Muscle layer of duodenum (tissue), 2 donors: Measurements from ENCODE around the gene ZBTB48.

Source experiments
- H3K27ac ChIP-seq: one replicate; pipeline ENCODE4 v1.7.0; 2013; ENCODE audit warnings: mild to moderate bottlenecking, low read length
- H3K27me3 ChIP-seq: one replicate; pipeline ENCODE4 v1.7.0; 2013; ENCODE audit warnings: low read depth, mild to moderate bottlenecking, control low read depth, low read length
- H3K36me3 ChIP-seq, 2 donors: one replicate each; pipeline ENCODE4 v1.7.0; 2013; ENCODE audit warnings: low read length in 2 of 2, control low read depth in 1 of 2, mild to moderate bottlenecking in 1 of 2; ENCODE audit not compliant: insufficient read depth in 2 of 2, control insufficient read depth in 1 of 2
- H3K4me1 ChIP-seq, 2 donors: one replicate each; pipeline ENCODE4 v1.7.0; 2013; ENCODE audit warnings: low read length in 2 of 2, mild to moderate bottlenecking in 2 of 2, control low read depth in 1 of 2, moderate library complexity in 1 of 2; ENCODE audit not compliant: insufficient read depth in 2 of 2, control insufficient read depth in 1 of 2
- H3K4me3 ChIP-seq, 2 donors: one replicate each; pipeline ENCODE4 v1.7.0; 2013; ENCODE audit warnings: low read length in 2 of 2, low read depth in 1 of 2, mild to moderate bottlenecking in 1 of 2
- H3K9me3 ChIP-seq, 2 donors: one replicate each; pipeline ENCODE4 v1.7.0; 2013; ENCODE audit warnings: low read length in 2 of 2, control low read depth in 1 of 2, mild to moderate bottlenecking in 1 of 2; ENCODE audit not compliant: control insufficient read depth in 1 of 2
- donor health status: healthy.

The ZBTB48 gene

GRCh38 chr1:6621429-6622391 lies 41.9 kb downstream of the ZBTB48 start:
- Histone ChIP-seq H3K36me3 (peaks cover 27 to 39% of the 10 kb centered on the region in 2 donors), H3K27ac (no peak overlapping the region)

GRCh38 chr1:6622396-6623152 lies 42.8 kb downstream of the ZBTB48 start:
- Histone ChIP-seq H3K4me1 (peaks cover 0 to 20% of the 10 kb centered on the region in 2 donors), H3K27ac (no peak overlapping the region), H3K36me3 (peaks cover 26 to 39% of the 10 kb centered on the region in 2 donors), H3K9me3 (no peaks in the 10 kb centered on the region), H3K27me3 (no peaks in the 10 kb centered on the region), H3K4me3 (no peak overlapping the region)

More at GRCh38 chr1:6621429-6622391, 41.9 kb downstream of the ZBTB48 start:
- Histone ChIP-seq H3K27me3 (no peaks in the 10 kb centered on the region), H3K9me3 (no peaks in the 10 kb centered on the region), H3K4me3 (no peak overlapping the region), H3K4me1 (peaks cover 0 to 16% of the 10 kb centered on the region in 2 donors)

DNA sequence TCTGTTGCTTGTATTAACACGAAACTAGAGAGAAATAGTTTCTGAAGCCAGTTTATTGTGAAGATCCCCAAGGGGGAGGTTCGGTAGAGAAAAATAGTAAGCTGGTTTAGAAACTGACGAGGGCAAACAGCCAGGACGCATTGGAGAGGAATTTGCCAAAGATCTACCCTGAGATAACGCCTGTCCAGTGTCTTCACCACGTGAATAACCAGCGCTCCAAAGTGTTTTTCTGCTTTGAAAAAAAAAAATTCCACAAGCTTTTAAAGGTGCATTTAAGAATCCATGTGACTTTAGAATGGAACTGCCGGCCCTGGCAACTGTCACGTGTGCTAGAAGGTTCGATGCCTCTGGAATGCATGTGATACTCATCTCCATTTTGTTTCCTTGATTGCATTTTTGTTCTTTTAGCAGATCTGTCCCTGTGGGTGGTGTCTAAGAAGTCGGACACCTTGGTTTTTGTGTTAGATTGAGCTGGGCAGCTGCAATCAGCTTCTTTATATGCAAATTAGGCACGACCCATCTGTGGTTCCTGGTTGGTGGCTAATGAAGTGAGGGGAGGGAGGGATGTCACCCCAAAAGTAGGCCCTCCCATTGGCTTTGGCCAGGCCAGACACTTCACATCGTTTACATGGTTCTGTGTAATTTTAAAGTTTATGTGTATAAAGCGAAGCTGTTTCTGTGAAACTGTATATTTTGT lies 43.6 kb downstream of the ZBTB48 start:
- no peak overlapping the region for H3K4me3 ChIP-seq
- H3K36me3 ChIP-seq, result peaks cover 24 to 39% of the 10 kb centered on the region in 2 donors
- no peak overlapping the region for H3K27ac ChIP-seq
- no peaks in the 10 kb centered on the region for H3K27me3 ChIP-seq
- no peaks in the 10 kb centered on the region for H3K9me3 ChIP-seq
- H3K4me1 ChIP-seq, result peaks cover 0 to 20% of the 10 kb centered on the region in 2 donors

GRCh38 chr1:6624710-6625583 lies 45.2 kb downstream of the ZBTB48 start, which contains the start of gene THAP3:
TSS of gene THAP3 (plus strand) at chr1:6624868. CDS start at chr1:6625219, 351 bp downstream.
- peak within 1 kb of the TSS; percentile 56 for H3K27ac ChIP-seq
- peaks cover 30 to 41% of the 10 kb centered on the region in 2 donors for H3K36me3 ChIP-seq
- peak within 1 kb of the TSS; percentile 78 to 80 for H3K4me3 ChIP-seq
- no peaks in the 10 kb centered on the region for H3K9me3 ChIP-seq
- H3K27me3 ChIP-seq, result no peaks in the 10 kb centered on the region
- peaks cover 0 to 20% of the 10 kb centered on the region in 2 donors for H3K4me1 ChIP-seq

GRCh38 chr1:6625584-6626149 lies 45.9 kb downstream of the ZBTB48 start:
- H3K27me3 ChIP-seq, result no peaks in the 10 kb centered on the region
- peak overlapping the region; percentile 78 to 80 for H3K4me3 ChIP-seq
- peak overlapping the region; percentile 56 for H3K27ac ChIP-seq
- peaks cover 25 to 41% of the 10 kb centered on the region in 2 donors for H3K36me3 ChIP-seq
- no peaks in the 10 kb centered on the region for H3K9me3 ChIP-seq
- H3K4me1 ChIP-seq, result peaks cover 0 to 20% of the 10 kb centered on the region in 2 donors

GRCh38 chr1:6627031-6627430 lies 47.2 kb downstream of the ZBTB48 start:
- Histone ChIP-seq H3K4me1 (peaks cover 0 to 20% of the 10 kb centered on the region in 2 donors), H3K4me3 (no peak overlapping the region), H3K36me3 (peaks cover 15 to 32% of the 10 kb centered on the region in 2 donors), H3K27ac (no peak overlapping the region), H3K9me3 (no peaks in the 10 kb centered on the region), H3K27me3 (no peaks in the 10 kb centered on the region)

- H3K36me3 ChIP-seq, result peaks cover 15 to 32% of the 10 kb centered on the region in 2 donors
Observed at GRCh38 chr1:6627841-6628545, 48.2 kb downstream of the ZBTB48 start.

DNA sequence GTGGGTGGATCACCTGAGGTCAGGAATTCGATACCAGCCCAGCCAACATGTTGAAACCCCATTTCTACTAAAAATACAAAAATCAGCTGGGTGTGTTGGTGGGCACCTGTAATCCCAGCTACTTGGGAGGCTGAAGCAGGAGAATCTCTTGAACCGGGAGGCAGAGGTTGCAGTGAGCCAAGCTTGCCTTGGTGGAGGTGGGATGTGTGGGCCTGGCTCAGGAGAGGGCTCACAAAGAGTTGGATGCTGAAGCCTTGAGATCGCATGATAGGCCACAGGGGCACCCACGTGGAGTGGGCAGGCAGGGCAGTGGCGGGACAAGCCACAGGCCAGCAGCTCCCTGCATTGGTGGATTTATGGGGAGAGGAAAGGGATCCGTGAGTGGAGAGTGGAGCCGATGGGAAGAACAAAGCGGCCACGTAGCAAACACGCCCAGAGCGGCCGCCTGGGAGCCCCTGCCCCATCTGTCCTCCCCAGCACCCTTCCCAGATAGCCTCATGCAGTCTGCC lies 49.2 kb downstream of the ZBTB48 start:
- H3K36me3 ChIP-seq, result peaks cover 21 to 37% of the 10 kb centered on the region in 2 donors
- H3K4me1 ChIP-seq, result peaks cover 0 to 20% of the 10 kb centered on the region in 2 donors
- H3K27ac ChIP-seq, result no peak overlapping the region

More at GRCh38 chr1:6627841-6628545, 48.2 kb downstream of the ZBTB48 start:
- Histone ChIP-seq H3K4me3 (no peak overlapping the region), H3K27ac (no peak overlapping the region), H3K4me1 (peaks cover 0 to 20% of the 10 kb centered on the region in 2 donors), H3K9me3 (no peaks in the 10 kb centered on the region), H3K27me3 (no peaks in the 10 kb centered on the region)

GRCh38 chr1:6630027-6630426 lies 50.2 kb downstream of the ZBTB48 start:
- Histone ChIP-seq H3K36me3 (peaks cover 23 to 38% of the 10 kb centered on the region in 2 donors), H3K27ac (no peak overlapping the region), H3K4me1 (peaks cover 0 to 14% of the 10 kb centered on the region in 2 donors), H3K27me3 (no peaks in the 10 kb centered on the region), H3K4me3 (no peak overlapping the region), H3K9me3 (no peaks in the 10 kb centered on the region)

More for the DNA sequence above, 49.2 kb downstream of the ZBTB48 start:
- Histone ChIP-seq H3K4me3 (no peak overlapping the region), H3K27me3 (no peaks in the 10 kb centered on the region), H3K9me3 (no peaks in the 10 kb centered on the region)
